ENCODE measurements around the gene HMGXB4. TPM values are rescaled to one million over a fixed set of nuclear protein-coding genes. Genes with fewer than 3 reads are reported as not detected.

HMGXB4 gene
- total and polyA plus RNA-seq, 8 donors = 19.2 to 34.6 (median 31.5) TPM

DNA sequence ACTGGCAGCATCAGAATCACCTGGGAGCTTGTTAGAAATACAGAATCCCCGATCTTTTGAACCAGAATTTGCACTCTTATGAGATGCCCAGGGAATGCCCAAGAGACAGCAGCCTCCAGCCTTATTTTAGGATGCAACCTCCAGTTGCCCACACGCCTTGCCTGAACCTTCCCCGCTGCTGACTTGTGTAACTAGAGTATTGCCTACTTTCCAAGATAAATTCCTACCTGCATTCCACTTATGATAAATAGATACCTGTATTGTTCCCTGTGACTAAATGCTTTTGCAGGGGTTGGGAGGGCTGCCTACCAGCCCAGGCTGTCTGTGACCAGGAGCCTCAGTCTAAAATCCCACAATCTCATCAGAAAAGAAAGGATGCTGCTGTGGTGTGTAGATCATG is 44.3 kb upstream of the HMGXB4 start:
- no peaks in the 10 kb centered on the region for H3K36me3 ChIP-seq
- H3K4me1 ChIP-seq = no peaks in the 10 kb centered on the region
- H3K9me3 ChIP-seq = no peaks in the 10 kb centered on the region
- no peak overlapping the region for H3K27ac ChIP-seq
- TF ChIP-seq, protein P1, sequence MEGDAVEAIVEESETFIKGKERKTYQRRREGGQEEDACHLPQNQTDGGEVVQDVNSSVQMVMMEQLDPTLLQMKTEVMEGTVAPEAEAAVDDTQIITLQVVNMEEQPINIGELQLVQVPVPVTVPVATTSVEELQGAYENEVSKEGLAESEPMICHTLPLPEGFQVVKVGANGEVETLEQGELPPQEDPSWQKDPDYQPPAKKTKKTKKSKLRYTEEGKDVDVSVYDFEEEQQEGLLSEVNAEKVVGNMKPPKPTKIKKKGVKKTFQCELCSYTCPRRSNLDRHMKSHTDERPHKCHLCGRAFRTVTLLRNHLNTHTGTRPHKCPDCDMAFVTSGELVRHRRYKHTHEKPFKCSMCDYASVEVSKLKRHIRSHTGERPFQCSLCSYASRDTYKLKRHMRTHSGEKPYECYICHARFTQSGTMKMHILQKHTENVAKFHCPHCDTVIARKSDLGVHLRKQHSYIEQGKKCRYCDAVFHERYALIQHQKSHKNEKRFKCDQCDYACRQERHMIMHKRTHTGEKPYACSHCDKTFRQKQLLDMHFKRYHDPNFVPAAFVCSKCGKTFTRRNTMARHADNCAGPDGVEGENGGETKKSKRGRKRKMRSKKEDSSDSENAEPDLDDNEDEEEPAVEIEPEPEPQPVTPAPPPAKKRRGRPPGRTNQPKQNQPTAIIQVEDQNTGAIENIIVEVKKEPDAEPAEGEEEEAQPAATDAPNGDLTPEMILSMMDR (IDR thresholded peaks at IDR 0.05) = no peak
- ATAC-seq (no peak), DNase-seq (no peak)
- intact Hi-C loops (cut with DNase I) = no loop called here
- H3K27me3 ChIP-seq = peaks cover 0 to 21% of the 10 kb centered on the region in 2 donors
- no peak overlapping the region for H3K4me3 ChIP-seq

DNA sequence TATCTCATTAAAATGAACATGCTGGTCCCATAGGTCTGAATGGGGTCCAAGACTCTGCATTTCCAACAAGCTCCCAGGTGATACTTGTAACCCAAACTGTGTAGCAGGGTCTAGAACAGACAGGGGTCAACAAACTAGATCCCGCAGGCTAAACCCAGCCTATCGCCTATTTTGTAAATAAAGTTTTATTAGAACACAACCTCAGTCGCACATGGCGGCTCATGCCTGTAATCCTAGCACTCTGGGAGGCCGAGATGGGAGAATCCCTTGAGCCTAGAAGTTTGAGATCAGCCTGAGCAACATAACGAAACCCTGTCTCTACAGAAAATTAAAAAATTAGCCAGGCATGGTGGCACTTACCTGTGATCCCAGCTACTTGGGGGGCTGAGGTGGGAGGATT is 42.3 kb upstream of the HMGXB4 start:
- H3K4me1 ChIP-seq = no peaks in the 10 kb centered on the region
- H3K27ac ChIP-seq = no peak overlapping the region
- H3K4me3 ChIP-seq = no peak overlapping the region
- peaks cover 0 to 12% of the 10 kb centered on the region in 2 donors for H3K27me3 ChIP-seq
- DNase-seq = no peak
- ATAC-seq = no peak
- no peaks in the 10 kb centered on the region for H3K9me3 ChIP-seq
- H3K36me3 ChIP-seq = no peaks in the 10 kb centered on the region
- TF ChIP-seq, protein P1 (IDR thresholded peaks at IDR 0.05) = no peak
- intact Hi-C loops (cut with DNase I) = no loop called here

DNA sequence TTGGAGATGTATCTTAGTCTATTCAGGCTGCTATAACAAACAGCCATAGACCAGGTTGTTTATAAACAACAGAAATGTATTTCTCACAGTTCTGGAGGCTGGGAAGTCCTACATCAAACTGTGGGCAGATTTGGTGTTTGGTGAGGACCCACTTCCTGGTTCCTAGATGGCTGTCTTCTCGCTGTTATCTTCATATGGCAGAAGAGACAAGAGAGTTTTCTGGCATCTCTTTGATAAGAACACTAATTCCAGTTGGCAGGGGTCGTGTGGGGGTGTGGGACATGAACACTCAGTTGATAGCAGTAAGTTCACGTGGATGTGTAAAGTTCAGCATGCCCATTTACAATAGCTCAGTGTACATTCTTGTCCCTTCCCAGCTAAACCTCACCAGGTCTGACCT is 41.3 kb upstream of the HMGXB4 start:
- TF ChIP-seq, protein P1 (IDR thresholded peaks at IDR 0.05) = no peak
- intact Hi-C loops (cut with DNase I) = no loop called here
- peaks cover 0 to 3% of the 10 kb centered on the region in 2 donors for H3K27me3 ChIP-seq
- H3K4me3 ChIP-seq = no peak overlapping the region
- no peaks in the 10 kb centered on the region for H3K4me1 ChIP-seq
- H3K36me3 ChIP-seq = no peaks in the 10 kb centered on the region
- ATAC-seq = no peak
- no peaks in the 10 kb centered on the region for H3K9me3 ChIP-seq
- no peak for DNase-seq
- H3K27ac ChIP-seq = no peak overlapping the region

DNA sequence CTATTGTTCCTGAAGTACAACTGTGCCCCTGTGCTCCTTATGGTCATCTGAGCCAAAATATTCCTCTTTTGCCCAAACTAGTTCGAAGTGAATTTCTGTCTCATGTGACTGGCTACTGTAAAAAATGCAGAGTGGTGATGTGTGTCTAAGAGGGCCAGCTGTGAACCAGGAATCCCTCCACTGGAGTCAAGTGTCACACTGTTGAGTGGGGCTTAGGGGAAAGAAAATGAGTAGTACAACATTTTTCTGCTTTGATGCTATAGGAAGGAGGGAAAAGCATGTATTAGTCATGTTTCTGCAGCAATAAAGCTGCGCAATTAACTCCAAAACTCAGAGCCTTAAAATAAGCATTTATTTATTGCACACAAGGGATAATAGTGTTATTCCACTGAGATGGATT is 39.8 kb upstream of the HMGXB4 start:
- ATAC-seq = no peak
- intact Hi-C loops (cut with DNase I) = no loop called here
- Histone ChIP-seq H3K4me1 (no peaks in the 10 kb centered on the region), H3K9me3 (no peaks in the 10 kb centered on the region), H3K36me3 (no peaks in the 10 kb centered on the region), H3K27ac (no peak overlapping the region), H3K4me3 (no peak overlapping the region), H3K27me3 (no peaks in the 10 kb centered on the region)
- DNase-seq = no peak
- TF ChIP-seq, protein P1 (IDR thresholded peaks at IDR 0.05) = no peak

DNA sequence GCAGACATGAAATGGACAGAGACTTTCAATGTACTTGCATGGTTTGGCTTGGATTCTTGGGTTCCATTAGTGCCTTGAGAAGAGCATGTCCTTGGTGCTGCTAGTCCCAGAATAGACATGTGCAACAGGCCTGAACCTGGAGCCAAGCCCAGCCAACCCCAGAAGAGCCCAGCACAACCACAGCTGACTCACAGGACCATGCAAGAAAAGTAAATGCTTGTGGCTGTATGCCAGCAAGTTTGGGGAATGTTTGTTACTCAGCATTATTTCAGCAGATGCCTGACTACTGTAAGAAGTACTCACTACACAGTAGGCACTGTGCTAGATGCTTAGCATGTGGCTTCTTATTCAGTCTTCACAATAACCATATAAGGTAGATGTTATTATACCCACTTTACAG is 39.2 kb upstream of the HMGXB4 start:
- H3K4me3 ChIP-seq = no peak overlapping the region
- no peaks in the 10 kb centered on the region for H3K4me1 ChIP-seq
- no peaks in the 10 kb centered on the region for H3K36me3 ChIP-seq
- TF ChIP-seq, protein P1 (IDR thresholded peaks at IDR 0.05) = no peak
- DNase-seq (no peak), ATAC-seq (no peak)
- H3K9me3 ChIP-seq = no peaks in the 10 kb centered on the region
- no peak overlapping the region for H3K27ac ChIP-seq
- no peaks in the 10 kb centered on the region for H3K27me3 ChIP-seq
- intact Hi-C loops (cut with DNase I) = no loop called here
